AG04449 (cell line): ENCODE results near the gene CDH22.

Source experiments
- CTCF ChIA-PET: fragments of 350-600 bp; formaldehyde crosslinking; extraction: SDS; loops from one replicate; lab custom pipeline; 2021; ENCODE audit warnings: antibody characterized with exemption; lab: Yijun Ruan, JAX
- POLR2A ChIA-PET: fragments of 400-600, 350-600 bp; formaldehyde crosslinking; extraction: SDS; loops from one replicate; lab custom pipeline; 2020; ENCODE audit warnings: antibody characterized with exemption, inconsistent platforms; lab: Yijun Ruan, JAX
- DNase-seq: peaks from one replicate; pipeline ENCODE4 v3.0.0-alpha.2; 2010; ENCODE audit warnings: low read depth, low spot score
- H3K4me3 ChIP-seq: 2 replicates; pipeline ENCODE4 v1.5.1; 2011; ENCODE audit warnings: low read depth, mild to moderate bottlenecking, control low read depth, low read length
- TF ChIP-seq, protein P1 (sequence below): IDR thresholded peaks from one replicate; pipeline ENCODE4 v1.5.1; 2011; ENCODE audit warnings: mild to moderate bottlenecking, moderate library complexity, low read length, control low read depth, inconsistent platforms; ENCODE audit not compliant: insufficient read depth; ENCODE audit errors: missing control alignments

The CDH22 gene

DNA sequence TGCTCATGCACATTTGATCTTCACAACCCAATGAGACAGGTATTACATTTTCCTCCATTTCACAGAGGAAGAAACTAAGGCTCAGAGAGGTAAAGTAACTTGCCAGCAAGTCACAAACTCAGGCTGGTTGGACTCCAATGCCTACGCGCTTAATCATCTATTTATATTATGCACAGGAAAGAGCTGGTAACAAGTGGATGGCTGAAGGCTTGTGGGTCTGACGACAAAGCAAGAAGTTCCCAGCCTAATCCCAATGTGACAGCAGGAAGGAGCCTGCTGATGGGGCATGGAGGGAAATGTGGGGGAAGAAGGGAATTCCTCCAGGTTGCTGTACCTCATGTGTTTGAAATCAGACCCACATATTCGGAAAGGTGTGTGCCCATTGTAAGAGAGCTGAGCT lies 3.9 kb downstream of the CDH22 start:
- CTCF ChIA-PET = interaction anchor here (1.2 to 3.0 kb wide), 6 partner anchors 9 to 137 kb away, joined by 3 to 10 read pairs (median 8); no protein-coding TSS in a partner anchor
- H3K4me3 ChIP-seq = no peak overlapping the region
- TF ChIP-seq, protein P1, sequence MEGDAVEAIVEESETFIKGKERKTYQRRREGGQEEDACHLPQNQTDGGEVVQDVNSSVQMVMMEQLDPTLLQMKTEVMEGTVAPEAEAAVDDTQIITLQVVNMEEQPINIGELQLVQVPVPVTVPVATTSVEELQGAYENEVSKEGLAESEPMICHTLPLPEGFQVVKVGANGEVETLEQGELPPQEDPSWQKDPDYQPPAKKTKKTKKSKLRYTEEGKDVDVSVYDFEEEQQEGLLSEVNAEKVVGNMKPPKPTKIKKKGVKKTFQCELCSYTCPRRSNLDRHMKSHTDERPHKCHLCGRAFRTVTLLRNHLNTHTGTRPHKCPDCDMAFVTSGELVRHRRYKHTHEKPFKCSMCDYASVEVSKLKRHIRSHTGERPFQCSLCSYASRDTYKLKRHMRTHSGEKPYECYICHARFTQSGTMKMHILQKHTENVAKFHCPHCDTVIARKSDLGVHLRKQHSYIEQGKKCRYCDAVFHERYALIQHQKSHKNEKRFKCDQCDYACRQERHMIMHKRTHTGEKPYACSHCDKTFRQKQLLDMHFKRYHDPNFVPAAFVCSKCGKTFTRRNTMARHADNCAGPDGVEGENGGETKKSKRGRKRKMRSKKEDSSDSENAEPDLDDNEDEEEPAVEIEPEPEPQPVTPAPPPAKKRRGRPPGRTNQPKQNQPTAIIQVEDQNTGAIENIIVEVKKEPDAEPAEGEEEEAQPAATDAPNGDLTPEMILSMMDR = no peak
- no peak for DNase-seq
- POLR2A ChIA-PET = no interaction called here

- CTCF ChIA-PET = no interaction called here
- TF ChIP-seq, protein P1 = no peak
- POLR2A ChIA-PET = no interaction called here
These were observed 4.9 kb downstream of the CDH22 start for GRCh38 chr20:46303176-46303956.

DNA sequence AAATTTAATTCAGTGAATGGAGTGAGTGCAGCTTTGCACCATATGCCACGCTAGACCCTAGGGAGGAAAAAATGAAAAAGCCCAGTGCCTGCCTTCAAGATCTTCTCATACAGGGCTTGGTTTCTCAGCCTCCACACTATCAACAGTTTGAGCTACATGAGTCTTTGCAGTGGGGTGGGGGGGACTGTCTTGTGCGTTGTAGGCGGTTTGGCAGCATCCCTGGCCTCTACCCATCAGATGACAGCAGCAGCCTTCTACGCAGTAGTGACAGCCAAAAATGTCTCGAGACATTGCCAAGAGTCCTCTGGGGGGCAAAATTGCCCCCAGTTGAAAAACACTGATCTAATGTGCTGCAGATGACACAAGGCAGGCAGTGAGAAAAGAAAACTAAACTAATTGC lies 6.2 kb downstream of the CDH22 start:
- no peak for DNase-seq
- TF ChIP-seq, protein P1 = no peak
- no peak overlapping the region for H3K4me3 ChIP-seq
- CTCF ChIA-PET = no interaction called here
- POLR2A ChIA-PET = no interaction called here

More at GRCh38 chr20:46303176-46303956, 4.9 kb downstream of the CDH22 start:
- no peak overlapping the region for H3K4me3 ChIP-seq
- DNase-seq = no peak

GRCh38 chr20:46300281-46300680 lies 8.0 kb downstream of the CDH22 start:
- no peak overlapping the region for H3K4me3 ChIP-seq
- ChIA-PET CTCF (no interaction called here), POLR2A (no interaction called here)
- DNase-seq = no peak
- TF ChIP-seq, protein P1 = no peak

DNA sequence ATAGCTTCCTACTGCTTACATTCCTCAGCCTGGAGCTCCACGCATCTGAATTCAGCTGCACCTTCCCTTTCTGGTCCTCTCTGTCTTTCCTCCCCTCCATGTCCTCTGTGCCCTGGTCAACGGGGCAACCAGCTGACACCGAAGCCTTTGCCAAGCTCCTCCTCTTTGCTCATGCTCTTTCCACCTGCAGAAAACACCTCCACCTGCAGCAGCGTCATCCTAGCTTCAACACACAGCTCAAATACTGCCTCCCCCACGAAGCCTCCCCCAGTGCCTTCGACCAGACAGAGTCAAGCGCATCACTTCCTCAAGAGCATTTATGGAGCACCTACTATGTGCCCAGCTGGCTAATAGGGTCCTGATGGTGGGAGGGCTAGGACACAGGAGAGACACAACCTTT lies 9.2 kb downstream of the CDH22 start:
- ChIA-PET POLR2A (no interaction called here), CTCF (no interaction called here)
- DNase-seq = no peak
- no peak overlapping the region for H3K4me3 ChIP-seq
- TF ChIP-seq, protein P1 = no peak

- no peak overlapping the region for H3K4me3 ChIP-seq
- TF ChIP-seq, protein P1 = no peak
- DNase-seq = no peak
- ChIA-PET POLR2A (no interaction called here), CTCF (no interaction called here)
These were observed 9.9 kb downstream of the CDH22 start for GRCh38 chr20:46298374-46298773.
